Measurements from ENCODE around the gene CDHR2. TPM values are rescaled to one million over a fixed set of nuclear protein-coding genes. Genes with fewer than 3 reads are reported as not detected.

Gene CDHR2
- total and polyA plus RNA-seq, 3 donors from 2014 or later: 32.0 to 60.5 (median 39.8) TPM

DNA sequence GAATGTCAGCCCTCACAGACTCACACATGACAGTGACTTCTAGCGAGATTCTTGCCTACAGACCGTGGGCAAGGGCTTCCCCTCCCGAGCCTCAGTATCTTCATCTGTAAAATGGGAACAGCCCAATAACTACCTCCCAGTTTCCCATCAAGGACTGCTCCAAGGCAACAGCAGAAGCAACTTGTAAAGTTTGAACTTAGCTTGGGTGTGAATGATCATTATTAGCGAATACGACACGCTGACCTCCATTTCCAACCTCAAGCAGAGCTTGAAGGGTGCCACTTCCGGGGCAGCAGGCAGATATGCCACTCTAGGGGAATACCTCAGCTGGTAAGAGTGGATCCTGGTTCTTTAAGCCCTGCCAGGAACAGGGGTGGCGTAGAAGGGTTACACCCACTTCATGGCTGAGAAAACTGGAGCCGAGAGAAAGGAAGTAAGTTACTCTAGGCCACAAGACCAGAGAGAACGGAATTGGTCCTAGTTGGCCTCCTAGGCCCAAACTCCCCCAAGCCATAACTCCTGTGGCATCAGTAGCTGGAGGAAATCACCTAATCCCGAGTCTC is 14.0 kb upstream of the CDHR2 start:
- no peak for TF ChIP-seq POLR2A (IDR thresholded peaks at IDR 0.05)
- TF ChIP-seq, protein P1, sequence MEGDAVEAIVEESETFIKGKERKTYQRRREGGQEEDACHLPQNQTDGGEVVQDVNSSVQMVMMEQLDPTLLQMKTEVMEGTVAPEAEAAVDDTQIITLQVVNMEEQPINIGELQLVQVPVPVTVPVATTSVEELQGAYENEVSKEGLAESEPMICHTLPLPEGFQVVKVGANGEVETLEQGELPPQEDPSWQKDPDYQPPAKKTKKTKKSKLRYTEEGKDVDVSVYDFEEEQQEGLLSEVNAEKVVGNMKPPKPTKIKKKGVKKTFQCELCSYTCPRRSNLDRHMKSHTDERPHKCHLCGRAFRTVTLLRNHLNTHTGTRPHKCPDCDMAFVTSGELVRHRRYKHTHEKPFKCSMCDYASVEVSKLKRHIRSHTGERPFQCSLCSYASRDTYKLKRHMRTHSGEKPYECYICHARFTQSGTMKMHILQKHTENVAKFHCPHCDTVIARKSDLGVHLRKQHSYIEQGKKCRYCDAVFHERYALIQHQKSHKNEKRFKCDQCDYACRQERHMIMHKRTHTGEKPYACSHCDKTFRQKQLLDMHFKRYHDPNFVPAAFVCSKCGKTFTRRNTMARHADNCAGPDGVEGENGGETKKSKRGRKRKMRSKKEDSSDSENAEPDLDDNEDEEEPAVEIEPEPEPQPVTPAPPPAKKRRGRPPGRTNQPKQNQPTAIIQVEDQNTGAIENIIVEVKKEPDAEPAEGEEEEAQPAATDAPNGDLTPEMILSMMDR (IDR thresholded peaks at IDR 0.05): no peak
- Histone ChIP-seq H3K36me3 (ENCODE audit: low read depth, missing control alignments) (no peaks in the 10 kb centered on the region), H3K27me3 (no peaks in the 10 kb centered on the region), H3K27ac (peak overlapping the region; percentile 95 to 99), H3K4me3 (peak overlapping the region; percentile 91 to 94), H3K9me3 (no peaks in the 10 kb centered on the region), H3K4me1 (peaks cover 52% of the 10 kb centered on the region)
- WGBS, 2 donors: 41 to 43% methylated on average over 11 of the region's 11 CpGs
- intact Hi-C loops (cut with DNase I; ENCODE audit: low total_unique reads): loop anchor here (10.0 kb wide), 1 partner anchor 120 kb away; the partner anchor contains the start of gene CLTB
- DNase-seq: peak; percentile 32

DNA sequence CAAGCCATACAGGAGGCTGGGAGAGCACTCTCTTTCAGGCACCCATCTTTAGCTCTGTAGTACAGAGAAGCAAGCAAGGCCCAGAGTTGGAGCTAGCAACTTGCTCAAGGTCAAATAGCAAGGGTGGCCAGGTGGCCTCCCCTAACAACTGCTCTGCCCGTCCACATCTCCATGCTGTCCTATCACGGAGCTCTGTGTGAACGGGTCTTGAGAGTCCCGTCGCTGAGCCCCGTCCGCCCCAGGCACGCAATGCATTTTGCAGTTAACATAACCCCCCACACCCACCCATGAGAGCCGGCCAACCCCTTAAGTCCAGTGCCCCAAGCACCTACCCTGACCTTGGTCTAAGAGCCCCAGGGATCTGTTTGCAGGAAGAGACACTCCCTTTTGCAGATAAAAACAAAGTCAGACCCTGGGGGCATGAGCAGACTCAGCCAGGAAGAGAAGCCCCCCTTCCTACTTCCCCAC is 13.4 kb upstream of the CDHR2 start:
- no peaks in the 10 kb centered on the region for H3K9me3 ChIP-seq
- peaks cover 48% of the 10 kb centered on the region for H3K4me1 ChIP-seq
- H3K27ac ChIP-seq: peak overlapping the region; percentile 95 to 99
- H3K27me3 ChIP-seq: no peaks in the 10 kb centered on the region
- intact Hi-C loops (cut with DNase I; ENCODE audit: low total_unique reads): loop anchor here (10.0 kb wide), 1 partner anchor 121 kb away; the partner anchor contains the start of gene CLTB
- WGBS, 2 donors: 0 to 2% methylated on average over 9 of the region's 9 CpGs
- TF ChIP-seq, protein P1 (IDR thresholded peaks at IDR 0.05): no peak
- no peak for TF ChIP-seq POLR2A (IDR thresholded peaks at IDR 0.05)
- no peaks in the 10 kb centered on the region for H3K36me3 ChIP-seq (ENCODE audit: low read depth, missing control alignments)
- peak; percentile 43 for DNase-seq
- H3K4me3 ChIP-seq: peak overlapping the region; percentile 91 to 94

DNA sequence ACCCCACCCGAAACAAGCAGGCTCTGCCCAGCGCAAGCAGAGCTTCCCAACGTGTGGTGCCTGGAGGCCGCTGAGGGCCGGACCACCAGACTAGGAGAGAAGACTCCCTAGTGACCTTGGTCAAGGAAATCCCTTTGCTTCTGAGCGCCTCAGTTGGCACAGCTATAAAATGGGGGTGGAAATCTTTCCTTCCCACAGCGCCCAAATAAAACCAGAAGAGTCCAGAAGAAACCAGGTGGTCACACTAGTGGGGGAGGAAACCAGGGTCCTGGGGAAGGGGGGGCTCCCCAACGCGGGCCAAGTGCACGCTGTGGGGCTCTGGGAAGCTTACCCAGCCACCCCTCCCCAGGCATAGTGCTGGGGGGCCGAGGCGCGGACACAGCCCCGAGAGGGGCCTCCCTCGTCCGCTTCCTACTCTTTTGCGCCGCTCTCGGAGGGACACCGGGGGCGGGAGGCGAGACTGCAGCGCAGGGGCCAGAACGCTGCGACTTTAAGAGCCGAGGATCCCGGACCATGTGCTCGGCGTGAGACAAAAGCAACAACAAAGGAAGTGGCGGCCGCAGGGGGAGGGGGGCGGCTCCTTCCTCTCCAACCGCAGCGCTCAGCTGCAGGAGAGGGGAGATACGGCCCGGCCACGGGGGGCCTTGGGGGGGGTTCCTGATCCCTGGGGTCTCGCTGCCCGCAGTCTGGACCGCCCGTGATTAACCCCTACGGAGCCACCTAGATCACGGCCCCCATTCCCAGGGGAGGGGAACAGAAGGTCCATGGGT is 12.8 kb upstream of the CDHR2 start:
- WGBS, 2 donors: 0 to 2% methylated on average over 7 to 39 of the region's 43 CpGs
- TF ChIP-seq POLR2A (IDR thresholded peaks at IDR 0.05): no peak
- TF ChIP-seq, protein P1 (IDR thresholded peaks at IDR 0.05): no peak
- H3K4me3 ChIP-seq: peak overlapping the region; percentile 91 to 94
- no peaks in the 10 kb centered on the region for H3K27me3 ChIP-seq
- intact Hi-C loops (cut with DNase I; ENCODE audit: low total_unique reads): loop anchor here (10.0 kb wide), 1 partner anchor 122 kb away; the partner anchor contains the start of gene CLTB
- peak; percentile 91 for DNase-seq
- H3K4me1 ChIP-seq: peaks cover 44% of the 10 kb centered on the region
- no peaks in the 10 kb centered on the region for H3K36me3 ChIP-seq (ENCODE audit: low read depth, missing control alignments)
- H3K27ac ChIP-seq: peak overlapping the region; percentile 95 to 99
- no peaks in the 10 kb centered on the region for H3K9me3 ChIP-seq

DNA sequence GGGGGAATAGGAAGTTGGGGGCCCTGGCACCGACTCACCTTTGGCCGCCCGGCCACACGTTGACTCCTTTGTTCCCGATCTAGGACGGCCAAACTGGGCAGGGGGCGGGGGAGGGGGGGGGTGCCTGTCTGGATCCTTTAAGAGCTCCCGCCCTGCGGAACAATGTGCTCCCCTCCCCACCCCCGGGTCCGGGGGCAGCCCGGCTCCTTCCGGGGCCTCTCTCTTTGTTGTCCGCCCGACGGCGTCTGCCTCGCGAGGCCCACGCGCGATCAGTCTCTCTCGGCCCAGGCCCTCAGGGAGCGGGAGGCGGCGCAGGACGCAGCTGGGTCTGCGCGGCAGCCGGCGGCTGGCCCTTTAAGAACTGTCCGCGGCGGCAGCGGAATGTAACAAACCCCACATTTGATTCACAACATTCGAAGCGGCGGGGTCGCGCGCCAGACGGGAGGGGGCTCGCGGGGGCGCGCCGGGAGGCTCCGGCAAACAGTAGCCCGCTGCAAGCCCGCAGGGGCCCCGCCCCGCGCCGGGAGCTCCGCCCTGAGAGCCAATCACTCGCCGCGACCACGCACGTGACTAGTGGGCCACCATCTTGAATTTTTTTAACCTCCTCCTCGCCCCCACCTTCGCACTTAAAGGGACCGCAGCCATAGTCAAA is 12.1 kb upstream of the CDHR2 start, which contains the start of gene RNF44:
Gene RNF44 (minus strand): TSS at position 501 of the 652 bp plus-strand sequence. CDS start 4,930 bp downstream, outside the sequence.
- no peaks in the 10 kb centered on the region for H3K27me3 ChIP-seq
- peak within 1 kb of the TSS; percentile 91 to 94 for H3K4me3 ChIP-seq
- peak; percentile 99 for DNase-seq
- no peak for TF ChIP-seq POLR2A (IDR thresholded peaks at IDR 0.05)
- TF ChIP-seq, protein P1 (IDR thresholded peaks at IDR 0.05): no peak
- WGBS, 2 donors: 0% methylated on average over 15 to 49 of the region's 63 CpGs
- no peaks in the 10 kb centered on the region for H3K9me3 ChIP-seq
- intact Hi-C loops (cut with DNase I; ENCODE audit: low total_unique reads): loop anchor here (10.0 kb wide), 1 partner anchor 122 kb away; the partner anchor contains the start of gene CLTB
- H3K27ac ChIP-seq: peak within 1 kb of the TSS; percentile 95 to 99
- H3K36me3 ChIP-seq (ENCODE audit: low read depth, missing control alignments): no peaks in the 10 kb centered on the region
- peaks cover 43% of the 10 kb centered on the region for H3K4me1 ChIP-seq

Data from testis (tissue), 3 donors.